HCT116 (cell line): ENCODE data around the gene CHST3. TPM values are rescaled to one million over a fixed set of nuclear protein-coding genes. Genes with fewer than 3 reads are reported as not detected.

Experiments
- ATAC-seq: fragments of 200-7000 bp; cut with Tn5 transposase; 2 replicates; pipeline ENCODE4 v1.9.1; 2020; ENCODE audit warnings: mild to moderate bottlenecking, moderate library complexity
- BruUV-seq: library from RNA; stranded (reverse); fragments of 400-500 nt; replicated peaks from 2 replicates; lab custom pipeline; 2021; lab: Mats Ljungman, UMichigan
- CTCF ChIA-PET: fragments of 300-600 bp; sonication (Branson Sonifier 250); formaldehyde crosslinking; loops from one replicate; lab custom pipeline; 2021; ENCODE audit warnings: antibody characterized with exemption; lab: Charles Lee
- POLR2A ChIA-PET: fragments of 300-600, 350-600 bp; sonication (Branson Sonifier 250); formaldehyde crosslinking; loops from one replicate; lab custom pipeline; 2021; ENCODE audit warnings: antibody characterized with exemption; lab: Charles Lee
- RAD21 ChIA-PET, 2 experiments: fragments of 300-600 bp; sonication (Branson Sonifier 250); formaldehyde crosslinking; loops; one replicate each; lab custom pipeline; 2023; ENCODE audit warnings: low total read pairs in 2 of 2; ENCODE audit not compliant: uncharacterized antibody in 2 of 2, unreplicated experiment in 2 of 2, low non-redundant PET in 1 of 2; lab: Charles Lee
- DNase-seq: peaks from one replicate; pipeline ENCODE4 v3.0.0-alpha.2; 2010; ENCODE audit warnings: low read depth, low spot score
- H2AFZ ChIP-seq: fragments of 200-600 bp; shearing (Covaris generic), sonication (generic); 2 replicates; pipeline ENCODE4 v1.6.1; 2017; ENCODE audit warnings: low read depth, mixed run types, mixed read lengths, antibody characterized with exemption, low read length; ENCODE audit not compliant: poor library complexity, severe bottlenecking
- H3K27ac ChIP-seq: 2 replicates; pipeline ENCODE4 v1.5.1; 2012; ENCODE audit warnings: low read depth, low read length
- H3K27me3 ChIP-seq: fragments of 200-600 bp; sonication (generic); 2 replicates; pipeline ENCODE4 v1.6.1; 2016; ENCODE audit warnings: mixed run types, low read length, mixed read lengths; ENCODE audit not compliant: insufficient read depth
- H3K36me3 ChIP-seq, 2 experiments: fragments of 200-500 bp in 1 of 2; fragments of 200-600 bp in 1 of 2; sonication (Bioruptor generic) in 1 of 2; sonication (generic) in 1 of 2; 2 replicates each; pipeline versions ENCODE4 v1.5.1 to v1.6.1; 2014 to 2016; ENCODE audit warnings: low read length in 2 of 2, inconsistent platforms in 1 of 2, mixed read lengths in 1 of 2, mixed run types in 1 of 2; ENCODE audit not compliant: insufficient read depth in 2 of 2, control insufficient read depth in 1 of 2
- H3K4me1 ChIP-seq, 2 experiments: fragments of 200-600 bp in 1 of 2; sonication (generic) in 1 of 2; 2 replicates each; pipeline versions ENCODE4 v1.5.1 to v1.6.1; 2012 to 2017; ENCODE audit warnings: low read length in 2 of 2, inconsistent platforms in 1 of 2, mild to moderate bottlenecking in 1 of 2, mixed read lengths in 1 of 2, mixed run types in 1 of 2, moderate library complexity in 1 of 2; ENCODE audit not compliant: insufficient read depth in 2 of 2, control insufficient read depth in 1 of 2
- H3K4me2 ChIP-seq: fragments of 200-600 bp; sonication (generic); 2 replicates; pipeline ENCODE4 v1.6.1; 2017; ENCODE audit warnings: mixed run types, low read length, mixed read lengths
- H3K4me3 ChIP-seq, 2 experiments: fragments of 200-600 bp in 1 of 2; sonication (generic) in 1 of 2; replicated peaks in 1 of 2; 2 replicates each; pipeline ENCODE4 v1.5.1; 2011 to 2016; ENCODE audit warnings: low read length in 2 of 2, control low read depth in 1 of 2, low read depth in 1 of 2, mild to moderate bottlenecking in 1 of 2, mixed read lengths in 1 of 2, mixed run types in 1 of 2
- H3K79me2 ChIP-seq: fragments of 200-600 bp; sonication (generic); 2 replicates; pipeline ENCODE4 v1.6.1; 2017; ENCODE audit warnings: mild to moderate bottlenecking, mixed run types, low read length, moderate library complexity, mixed read lengths; ENCODE audit not compliant: insufficient read depth
- H3K9ac ChIP-seq: fragments of 200-600 bp; sonication (generic); 2 replicates; pipeline ENCODE4 v1.6.1; 2016; ENCODE audit warnings: low read length, mixed read lengths
- H3K9me2 ChIP-seq: fragments of 200-600 bp; sonication (generic), shearing (Covaris generic); 2 replicates; pipeline ENCODE4 v1.6.1; 2017; ENCODE audit warnings: mixed run types, mild to moderate bottlenecking, moderate library complexity; ENCODE audit not compliant: insufficient read depth
- H3K9me3 ChIP-seq, 2 experiments: fragments of 200-500 bp in 1 of 2; fragments of 200-600 bp in 1 of 2; sonication (Bioruptor generic) in 1 of 2; sonication (generic) in 1 of 2; 2 replicates each; pipeline ENCODE4 v1.6.1; 2014 to 2017; ENCODE audit warnings: low read length in 2 of 2, mixed read lengths in 2 of 2, inconsistent platforms in 1 of 2, low read depth in 1 of 2, mild to moderate bottlenecking in 1 of 2, mixed run types in 1 of 2, moderate library complexity in 1 of 2; ENCODE audit not compliant: control insufficient read depth in 1 of 2, insufficient read depth in 1 of 2
- H4K20me1 ChIP-seq: fragments of 200-600 bp; sonication (generic), shearing (Covaris generic); 2 replicates; pipeline ENCODE4 v1.6.1; 2017; ENCODE audit warnings: mixed run types, mild to moderate bottlenecking, moderate library complexity; ENCODE audit not compliant: insufficient read depth
- EGR1 ChIP-seq: IDR thresholded peaks from 2 replicates; pipeline ENCODE4 v1.6.1; 2012; ENCODE audit warnings: low read depth
- FOSL1 ChIP-seq: IDR thresholded peaks from 2 replicates; pipeline ENCODE4 v1.6.1; 2012; ENCODE audit warnings: low read depth
- POLR2A ChIP-seq: IDR thresholded peaks from 2 replicates; pipeline ENCODE4 v1.7.0; 2011; ENCODE audit warnings: borderline replicate concordance; ENCODE audit not compliant: insufficient read depth, insufficient read length; ENCODE audit errors: extremely low read depth
- REST ChIP-seq: IDR thresholded peaks from 2 replicates; pipeline ENCODE4 v1.6.1; 2012; ENCODE audit warnings: low read depth
- SRF ChIP-seq: IDR thresholded peaks from 2 replicates; pipeline ENCODE4 v1.6.1; 2012; ENCODE audit warnings: low read depth
- TCF7L2 ChIP-seq: IDR thresholded peaks from 2 replicates; pipeline ENCODE4 v1.7.0; 2011; ENCODE audit warnings: borderline replicate concordance, inconsistent platforms; ENCODE audit not compliant: insufficient read depth, insufficient read length; ENCODE audit errors: extremely low read depth
- YY1 ChIP-seq: IDR thresholded peaks from 2 replicates; pipeline ENCODE4 v1.6.1; 2011; ENCODE audit warnings: low read length, low read depth, moderate library complexity, mild to moderate bottlenecking; ENCODE audit not compliant: insufficient replicate concordance; ENCODE audit errors: extremely low read depth
- ZNF274 ChIP-seq: fragments of 200-500 bp; sonication (Bioruptor generic); IDR thresholded peaks from 2 replicates; pipeline ENCODE4 v1.6.1; 2014; ENCODE audit warnings: mild to moderate bottlenecking, low read depth, low read length, inconsistent platforms
- intact Hi-C: fragments of 100-400 bp; cut with micrococcal nuclease; formaldehyde crosslinking; loops from 2 replicates; pipeline ENCODE4 v1.10.0; 2022
- total RNA-seq: library from RNA; stranded (reverse); gene quantifications from one replicate; pipeline ENCODE4 v1.2.1, GENCODE V29; 2021; ENCODE audit not compliant: unreplicated experiment

CHST3 gene
- total RNA-seq, 1 experiment from 2014 or later = 10.6 TPM

GRCh38 chr10:72058347-72058898, 94.2 kb downstream of the CHST3 start:
- no peak for TF ChIP-seq YY1
- TF ChIP-seq TCF7L2 = no peak
- no peak for TF ChIP-seq ZNF274
- no peak for TF ChIP-seq SRF
- no peak overlapping the region for H3K4me2 ChIP-seq
- POLR2A ChIA-PET = no interaction called here
- intact Hi-C loops = no loop called here
- no peaks in the 10 kb centered on the region for H4K20me1 ChIP-seq
- RAD21 ChIA-PET = no interaction called here
- no peaks in the 10 kb centered on the region for H3K9me2 ChIP-seq
- BruUV-seq = no TSS peak
- H3K36me3 ChIP-seq = no peaks in the 10 kb centered on the region
- H3K9me3 ChIP-seq = no peaks in the 10 kb centered on the region
- no peak overlapping the region for H2AFZ ChIP-seq
- no peaks in the 10 kb centered on the region for H3K27me3 ChIP-seq
- ATAC-seq (no peak), DNase-seq (no peak)
- H3K79me2 ChIP-seq = no peaks in the 10 kb centered on the region
- peaks cover 0 to 2% of the 10 kb centered on the region in 2 experiments; a peak in 2 of 4 replicates for H3K4me1 ChIP-seq
- H3K27ac ChIP-seq = no peak overlapping the region
- CTCF ChIA-PET = interaction anchor here (2.1 kb wide), 1 partner anchor 10 kb away, joined by 11 read pairs; no protein-coding TSS in a partner anchor
- no peak overlapping the region for H3K4me3 ChIP-seq
- no peak overlapping the region for H3K9ac ChIP-seq

- POLR2A ChIA-PET = no interaction called here
- Histone ChIP-seq H2AFZ (no peak overlapping the region), H3K4me3 (no peak overlapping the region), H3K79me2 (no peaks in the 10 kb centered on the region), H3K4me2 (no peak overlapping the region), H3K9ac (no peak overlapping the region), H3K9me2 (no peaks in the 10 kb centered on the region), H3K36me3 (no peaks in the 10 kb centered on the region), H3K27ac (no peak overlapping the region), H3K9me3 (no peaks in the 10 kb centered on the region), H3K27me3 (no peaks in the 10 kb centered on the region), H3K4me1 (peaks cover 4 to 10% of the 10 kb centered on the region in 2 experiments; a peak in 2 of 4 replicates), H4K20me1 (no peaks in the 10 kb centered on the region)
- CTCF ChIA-PET = interaction anchor here (1.4 to 2.1 kb wide), 2 partner anchors 10 to 11 kb away, joined by 5 to 11 read pairs; no protein-coding TSS in a partner anchor
- intact Hi-C loops = no loop called here
- ATAC-seq (no peak), DNase-seq (no peak)
- TF ChIP-seq EGR1 = no peak
- no peak for TF ChIP-seq FOSL1
- no peak for TF ChIP-seq POLR2A
- no peak for TF ChIP-seq REST
- RAD21 ChIA-PET = no interaction called here
- no TSS peak for BruUV-seq
These were observed 95.0 kb downstream of the CHST3 start for GRCh38 chr10:72058989-72059842.
